Body of pancreas (tissue), 4 donors: ENCODE data around the gene SIRPG.

Experiments used
- POLR2A ChIP-seq, 3 donors: fragments of 450-650 bp; IDR thresholded peaks; one replicate each; pipeline ENCODE4 v1.6.1; 2016; ENCODE audit warnings: antibody characterized with exemption in 3 of 3, mild to moderate bottlenecking in 2 of 3
- TF ChIP-seq, protein P1 (sequence below), 7 experiments: fragments of 450-650 bp in 4 of 7; fragments of 200-600 bp in 3 of 7; sonication (generic) in 3 of 7; IDR thresholded peaks; one replicate each; pipeline ENCODE4 v1.5.1; 2016 to 2019; ENCODE audit warnings: antibody characterized with exemption in 7 of 7

DNA sequence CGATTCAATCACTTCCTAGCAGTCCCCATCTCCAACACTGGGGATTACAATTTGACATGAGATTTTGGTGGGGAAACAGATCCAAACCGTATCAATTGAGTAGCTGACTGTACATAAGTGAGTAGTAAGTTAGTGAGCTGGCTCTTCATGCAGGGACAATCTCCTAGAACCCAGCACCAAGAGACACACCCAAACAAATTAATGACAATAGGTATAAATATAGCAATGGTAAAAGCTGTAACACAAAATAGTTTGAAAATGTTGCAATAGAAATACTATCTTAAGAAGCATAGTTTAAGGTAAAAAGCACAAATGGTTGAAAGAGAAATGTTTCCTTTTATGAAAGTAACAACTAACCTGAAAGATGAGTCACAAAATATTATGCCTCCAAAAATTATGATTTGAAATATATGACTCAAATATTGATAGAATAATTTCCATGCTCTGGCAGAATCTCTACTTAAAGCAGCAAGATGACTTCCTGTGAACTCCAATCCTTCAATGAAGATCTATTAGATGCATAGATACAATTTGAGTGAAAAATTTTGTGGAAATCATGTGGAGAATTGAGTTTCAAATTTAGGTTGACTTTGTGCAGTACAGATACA lies 32.4 kb downstream of the SIRPG start:
- TF ChIP-seq, protein P1, sequence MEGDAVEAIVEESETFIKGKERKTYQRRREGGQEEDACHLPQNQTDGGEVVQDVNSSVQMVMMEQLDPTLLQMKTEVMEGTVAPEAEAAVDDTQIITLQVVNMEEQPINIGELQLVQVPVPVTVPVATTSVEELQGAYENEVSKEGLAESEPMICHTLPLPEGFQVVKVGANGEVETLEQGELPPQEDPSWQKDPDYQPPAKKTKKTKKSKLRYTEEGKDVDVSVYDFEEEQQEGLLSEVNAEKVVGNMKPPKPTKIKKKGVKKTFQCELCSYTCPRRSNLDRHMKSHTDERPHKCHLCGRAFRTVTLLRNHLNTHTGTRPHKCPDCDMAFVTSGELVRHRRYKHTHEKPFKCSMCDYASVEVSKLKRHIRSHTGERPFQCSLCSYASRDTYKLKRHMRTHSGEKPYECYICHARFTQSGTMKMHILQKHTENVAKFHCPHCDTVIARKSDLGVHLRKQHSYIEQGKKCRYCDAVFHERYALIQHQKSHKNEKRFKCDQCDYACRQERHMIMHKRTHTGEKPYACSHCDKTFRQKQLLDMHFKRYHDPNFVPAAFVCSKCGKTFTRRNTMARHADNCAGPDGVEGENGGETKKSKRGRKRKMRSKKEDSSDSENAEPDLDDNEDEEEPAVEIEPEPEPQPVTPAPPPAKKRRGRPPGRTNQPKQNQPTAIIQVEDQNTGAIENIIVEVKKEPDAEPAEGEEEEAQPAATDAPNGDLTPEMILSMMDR (IDR thresholded peaks at IDR 0.05), result no peak
- TF ChIP-seq POLR2A (IDR thresholded peaks at IDR 0.05), result no peak
